SK-N-SH (cell line): ENCODE data around the gene CROT. TPM values are rescaled to one million over a fixed set of nuclear protein-coding genes. Genes with fewer than 3 reads are reported as not detected.

Experiments used
- CTCF ChIA-PET: fragments of 300-600, 350-600 bp; formaldehyde crosslinking; extraction: SDS; loops from one replicate; lab custom pipeline; 2021; lab: Yijun Ruan, JAX
- POLR2A ChIA-PET: fragments of 350-600 bp; sonication (Branson Sonifier 250); formaldehyde crosslinking; extraction: SDS; loops from one replicate; lab custom pipeline; 2020; ENCODE audit warnings: antibody characterized with exemption, inconsistent platforms; lab: Yijun Ruan, JAX
- DNase-seq: peaks from one replicate; pipeline ENCODE4 v3.0.0; 2012
- H2AFZ ChIP-seq: fragments of 200-600 bp; sonication (generic); 2 replicates; pipeline ENCODE4 v1.8.1; 2016; ENCODE audit warnings: antibody characterized with exemption, mild to moderate bottlenecking, low read depth
- H3F3A ChIP-seq: fragments of 200-600 bp; sonication (generic); replicated peaks from 2 replicates; pipeline ENCODE3; 2016; ENCODE audit warnings: antibody characterized with exemption, mild to moderate bottlenecking; ENCODE audit not compliant: insufficient read depth
- H3K27ac ChIP-seq, 2 experiments: fragments of 200-500 bp in 1 of 2; fragments of 200-600 bp in 1 of 2; sonication (Bioruptor generic) in 1 of 2; sonication (generic), shearing (Covaris generic) in 1 of 2; 2 replicates each; pipeline versions ENCODE4 v1.5.1 to v1.6.1; 2014 to 2016; ENCODE audit warnings: low read depth in 2 of 2, inconsistent platforms in 1 of 2, low read length in 1 of 2, mild to moderate bottlenecking in 1 of 2, mixed read lengths in 1 of 2
- H3K27me3 ChIP-seq: fragments of 200-600 bp; sonication (generic), shearing (Covaris generic); 2 replicates; pipeline ENCODE4 v1.6.1; 2016; ENCODE audit warnings: mixed run types; ENCODE audit not compliant: insufficient read depth
- H3K36me3 ChIP-seq, 2 experiments: fragments of 200-500 bp in 1 of 2; fragments of 200-600 bp in 1 of 2; sonication (Bioruptor generic) in 1 of 2; sonication (generic) in 1 of 2; replicated peaks in 1 of 2; 2 replicates each; pipeline versions ENCODE3 to v1.5.1; 2014 to 2016; ENCODE audit warnings: low read length in 1 of 2, mild to moderate bottlenecking in 1 of 2; ENCODE audit not compliant: insufficient read depth in 2 of 2, control insufficient read depth in 1 of 2
- H3K4me1 ChIP-seq, 2 experiments: fragments of 200-500 bp in 1 of 2; fragments of 200-600 bp in 1 of 2; sonication (Bioruptor generic) in 1 of 2; sonication (generic), shearing (Covaris generic) in 1 of 2; 2 replicates each; pipeline versions ENCODE4 v1.5.1 to v1.6.1; 2014 to 2016; ENCODE audit warnings: low read depth in 1 of 2, low read length in 1 of 2, mixed run types in 1 of 2; ENCODE audit not compliant: insufficient read depth in 2 of 2, control insufficient read depth in 1 of 2
- H3K4me2 ChIP-seq: fragments of 200-600 bp; sonication (generic), shearing (Covaris generic); 2 replicates; pipeline ENCODE4 v1.6.1; 2017; ENCODE audit warnings: mixed run types
- H3K4me3 ChIP-seq, 2 experiments: fragments of 200-500 bp in 1 of 2; fragments of 200-600 bp in 1 of 2; sonication (Bioruptor generic) in 1 of 2; sonication (generic), shearing (Covaris generic) in 1 of 2; 2 replicates each; pipeline versions ENCODE4 v1.5.1 to v1.8.1; 2014 to 2016; ENCODE audit warnings: low read depth in 2 of 2, inconsistent platforms in 1 of 2, low read length in 1 of 2, mild to moderate bottlenecking in 1 of 2, mixed read lengths in 1 of 2, moderate library complexity in 1 of 2
- H3K79me2 ChIP-seq: fragments of 200-600 bp; sonication (generic); 2 replicates; pipeline ENCODE4 v1.8.1; 2017; ENCODE audit warnings: mild to moderate bottlenecking; ENCODE audit not compliant: insufficient read depth
- H3K9ac ChIP-seq: fragments of 200-600 bp; sonication (generic); 2 replicates; pipeline ENCODE4 v1.6.1; 2017; ENCODE audit warnings: mixed run types
- H3K9me2 ChIP-seq: fragments of 200-600 bp; sonication (generic); 2 replicates; pipeline ENCODE4 v1.6.1; 2017; ENCODE audit warnings: mixed run types
- H3K9me3 ChIP-seq: fragments of 200-600 bp; sonication (generic); 2 replicates; pipeline ENCODE4 v1.6.1; 2017; ENCODE audit warnings: mixed run types, mild to moderate bottlenecking, moderate library complexity
- H4K20me1 ChIP-seq: fragments of 200-600 bp; sonication (generic); 2 replicates; pipeline ENCODE4 v1.6.1; 2017; ENCODE audit warnings: mild to moderate bottlenecking, mixed run types; ENCODE audit not compliant: insufficient read depth
- CTCF ChIP-seq: fragments of 200-600 bp; sonication (generic); IDR thresholded peaks from 2 replicates; pipeline ENCODE4 v1.6.1; 2017; ENCODE audit warnings: antibody characterized with exemption, mild to moderate bottlenecking, moderate library complexity
- ELF1 ChIP-seq: IDR thresholded peaks from 2 replicates; pipeline ENCODE4 v1.4.0; 2012
- FOSL2 ChIP-seq: IDR thresholded peaks from 2 replicates; pipeline ENCODE4 v1.4.0; 2012; ENCODE audit warnings: low read depth, mild to moderate bottlenecking, moderate library complexity, borderline replicate concordance
- FOXJ3 ChIP-seq: sonication (generic); formaldehyde crosslinking; IDR thresholded peaks from 2 replicates; pipeline ENCODE4 v1.5.1; 2020; ENCODE audit warnings: mild to moderate bottlenecking, missing genetic modification reagents
- GABPA ChIP-seq: IDR thresholded peaks from 2 replicates; pipeline ENCODE4 v1.4.0; 2012; ENCODE audit warnings: low read depth, mild to moderate bottlenecking
- MEF2A ChIP-seq: IDR thresholded peaks from 2 replicates; pipeline ENCODE4 v1.4.0; 2012; ENCODE audit warnings: low read depth, borderline replicate concordance
- NRF1 ChIP-seq: IDR thresholded peaks from 2 replicates; pipeline ENCODE4 v1.6.1; 2012; ENCODE audit warnings: low read depth, mild to moderate bottlenecking, low read length
- RAD21 ChIP-seq: IDR thresholded peaks from 2 replicates; pipeline ENCODE4 v1.6.1; 2012; ENCODE audit warnings: mild to moderate bottlenecking, low read length
- USF1 ChIP-seq: IDR thresholded peaks from 2 replicates; pipeline ENCODE4 v1.4.0; 2012; ENCODE audit warnings: low read depth, borderline replicate concordance
- YY1 ChIP-seq: IDR thresholded peaks from 2 replicates; pipeline ENCODE4 v1.4.0; 2012; ENCODE audit warnings: low read depth, mild to moderate bottlenecking
- WGBS: methylation state at CpG from one replicate; pipeline ENCODE4 v1.1.6; 2017; ENCODE audit warnings: low lambda C conversion rate; 5-methylcytosine and 5-hydroxymethylcytosine counted together
- polyA plus RNA-seq, 3 experiments: library from polyadenylated mRNA; depleted of rRNA; stranded (reverse); fragments of >200 nt; gene quantifications; 2 replicates each; pipeline ENCODE4 v1.2.3, GENCODE V29; 2012
- TF ChIP-seq, protein P1 (sequence below): IDR thresholded peaks from 2 replicates; pipeline ENCODE4 v1.6.1; 2012; ENCODE audit warnings: mild to moderate bottlenecking, low read depth, low read length, moderate library complexity
- TF ChIP-seq, protein P2 (sequence below): IDR thresholded peaks from 2 replicates; pipeline ENCODE4; 2012

CROT gene
- polyA plus RNA-seq, 1 of the 3 experiments (the other 2 are of a cell fraction), result 7.9 TPM

- no peak for TF ChIP-seq USF1
- TF ChIP-seq GABPA, result no peak
- TF ChIP-seq FOXJ3 (CRISPR knock-in tag), result no peak
- TF ChIP-seq FOSL2, result no peak
- no peak for TF ChIP-seq NRF1
- TF ChIP-seq CTCF, result no peak
- TF ChIP-seq ELF1, result no peak
- TF ChIP-seq RAD21, result no peak
- TF ChIP-seq MEF2A, result no peak
- no peak for TF ChIP-seq YY1
- TF ChIP-seq, protein P1, sequence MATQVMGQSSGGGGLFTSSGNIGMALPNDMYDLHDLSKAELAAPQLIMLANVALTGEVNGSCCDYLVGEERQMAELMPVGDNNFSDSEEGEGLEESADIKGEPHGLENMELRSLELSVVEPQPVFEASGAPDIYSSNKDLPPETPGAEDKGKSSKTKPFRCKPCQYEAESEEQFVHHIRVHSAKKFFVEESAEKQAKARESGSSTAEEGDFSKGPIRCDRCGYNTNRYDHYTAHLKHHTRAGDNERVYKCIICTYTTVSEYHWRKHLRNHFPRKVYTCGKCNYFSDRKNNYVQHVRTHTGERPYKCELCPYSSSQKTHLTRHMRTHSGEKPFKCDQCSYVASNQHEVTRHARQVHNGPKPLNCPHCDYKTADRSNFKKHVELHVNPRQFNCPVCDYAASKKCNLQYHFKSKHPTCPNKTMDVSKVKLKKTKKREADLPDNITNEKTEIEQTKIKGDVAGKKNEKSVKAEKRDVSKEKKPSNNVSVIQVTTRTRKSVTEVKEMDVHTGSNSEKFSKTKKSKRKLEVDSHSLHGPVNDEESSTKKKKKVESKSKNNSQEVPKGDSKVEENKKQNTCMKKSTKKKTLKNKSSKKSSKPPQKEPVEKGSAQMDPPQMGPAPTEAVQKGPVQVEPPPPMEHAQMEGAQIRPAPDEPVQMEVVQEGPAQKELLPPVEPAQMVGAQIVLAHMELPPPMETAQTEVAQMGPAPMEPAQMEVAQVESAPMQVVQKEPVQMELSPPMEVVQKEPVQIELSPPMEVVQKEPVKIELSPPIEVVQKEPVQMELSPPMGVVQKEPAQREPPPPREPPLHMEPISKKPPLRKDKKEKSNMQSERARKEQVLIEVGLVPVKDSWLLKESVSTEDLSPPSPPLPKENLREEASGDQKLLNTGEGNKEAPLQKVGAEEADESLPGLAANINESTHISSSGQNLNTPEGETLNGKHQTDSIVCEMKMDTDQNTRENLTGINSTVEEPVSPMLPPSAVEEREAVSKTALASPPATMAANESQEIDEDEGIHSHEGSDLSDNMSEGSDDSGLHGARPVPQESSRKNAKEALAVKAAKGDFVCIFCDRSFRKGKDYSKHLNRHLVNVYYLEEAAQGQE, result no peak
- TF ChIP-seq, protein P2, sequence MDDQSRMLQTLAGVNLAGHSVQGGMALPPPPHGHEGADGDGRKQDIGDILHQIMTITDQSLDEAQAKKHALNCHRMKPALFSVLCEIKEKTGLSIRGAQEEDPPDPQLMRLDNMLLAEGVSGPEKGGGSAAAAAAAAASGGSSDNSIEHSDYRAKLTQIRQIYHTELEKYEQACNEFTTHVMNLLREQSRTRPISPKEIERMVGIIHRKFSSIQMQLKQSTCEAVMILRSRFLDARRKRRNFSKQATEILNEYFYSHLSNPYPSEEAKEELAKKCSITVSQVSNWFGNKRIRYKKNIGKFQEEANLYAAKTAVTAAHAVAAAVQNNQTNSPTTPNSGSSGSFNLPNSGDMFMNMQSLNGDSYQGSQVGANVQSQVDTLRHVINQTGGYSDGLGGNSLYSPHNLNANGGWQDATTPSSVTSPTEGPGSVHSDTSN, result no peak
- H3K27ac ChIP-seq, result no peak overlapping the region
- no peaks in the 10 kb centered on the region for H3F3A ChIP-seq
- H4K20me1 ChIP-seq, result no peaks in the 10 kb centered on the region
- H2AFZ ChIP-seq, result no peak overlapping the region
- no peaks in the 10 kb centered on the region for H3K9me3 ChIP-seq
- H3K79me2 ChIP-seq, result no peaks in the 10 kb centered on the region
- ChIA-PET POLR2A (no interaction called here), CTCF (interaction anchor here (0.9 to 1.4 kb wide), 2 partner anchors 46 to 79 kb away, joined by 4 to 7 read pairs; partner anchors contain the start of gene CROT)
- H3K36me3 ChIP-seq, result peaks cover 15 to 33% of the 10 kb centered on the region in 2 experiments
- WGBS, result 87% methylated on average over 8 of the region's 8 CpGs
- no peaks in the 10 kb centered on the region for H3K9me2 ChIP-seq
- no peaks in the 10 kb centered on the region for H3K4me1 ChIP-seq
- no peaks in the 10 kb centered on the region for H3K27me3 ChIP-seq
- no peak overlapping the region for H3K4me3 ChIP-seq
- H3K9ac ChIP-seq, result no peak overlapping the region
- no peak overlapping the region for H3K4me2 ChIP-seq
- no peak for DNase-seq
Observed at GRCh38 chr7:87391020-87391701, 45.7 kb downstream of the CROT start.
